HG02759 (cell line): Measurements from ENCODE around the gene PHF23.

Source experiments
- ATAC-seq: cut with Tn5 transposase; IDR thresholded peaks from one replicate; pipeline ENCODE4 v1.9.1; 2021; ENCODE audit warnings: mild to moderate bottlenecking, moderate library complexity; ENCODE audit not compliant: unreplicated experiment

Gene PHF23

GRCh38 chr17:7238420-7239090 is 702 bp downstream of the PHF23 start:
- ATAC-seq: no peak

DNA sequence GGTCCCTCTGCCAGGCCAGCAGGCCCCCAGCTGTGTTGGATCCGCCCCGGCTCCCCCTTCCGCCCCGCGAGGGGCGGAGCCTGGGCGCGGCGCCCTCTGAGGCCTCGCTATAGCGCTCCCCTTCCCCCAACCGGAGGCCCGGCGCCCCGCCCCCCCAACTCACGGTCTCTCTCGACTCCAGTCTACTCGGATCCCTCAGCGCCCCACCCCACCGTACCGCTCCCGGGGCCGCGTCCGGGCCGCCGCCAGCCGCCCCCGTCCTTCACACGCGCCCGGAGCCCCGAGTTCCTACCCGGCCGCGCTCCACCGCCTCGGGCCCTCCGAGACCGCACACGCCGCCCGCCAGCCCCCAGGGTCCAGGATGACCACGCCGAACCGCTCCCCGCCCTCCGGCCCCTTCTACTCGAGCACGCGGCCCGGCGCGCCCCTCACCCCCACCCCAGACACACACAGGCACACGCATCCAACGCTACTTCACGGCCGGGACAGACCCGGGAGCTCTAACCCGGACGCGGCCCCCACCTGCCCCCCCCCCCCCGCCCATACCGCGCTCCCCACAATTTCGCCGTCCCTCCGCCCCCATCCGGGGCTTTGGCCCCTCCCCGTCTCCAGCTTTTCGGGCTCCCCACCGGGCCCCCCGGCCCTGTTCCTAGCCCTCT is 1.4 kb downstream of the PHF23 start:
- ATAC-seq: no peak

GRCh38 chr17:7237266-7237760 is 1.9 kb downstream of the PHF23 start:
- ATAC-seq: no peak

DNA sequence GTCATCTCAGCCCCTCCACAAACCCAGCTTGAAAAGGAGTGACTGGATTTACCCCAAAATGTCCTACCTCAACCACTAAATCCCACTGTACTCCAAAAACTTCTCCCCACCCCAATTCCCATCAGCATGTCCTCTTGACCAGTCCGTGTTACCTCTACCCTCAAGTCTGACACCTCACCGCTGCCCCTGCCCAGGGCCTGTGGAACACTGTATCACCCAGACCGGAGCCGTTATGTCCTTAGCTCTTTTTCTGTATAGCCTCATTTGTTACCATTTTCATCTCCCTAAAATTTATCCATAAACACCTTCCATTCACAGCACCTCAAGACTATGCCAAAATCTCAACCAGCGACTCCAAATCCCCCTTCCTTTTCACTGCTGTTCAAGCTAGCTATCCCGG is 2.4 kb downstream of the PHF23 start:
- no peak for ATAC-seq

DNA sequence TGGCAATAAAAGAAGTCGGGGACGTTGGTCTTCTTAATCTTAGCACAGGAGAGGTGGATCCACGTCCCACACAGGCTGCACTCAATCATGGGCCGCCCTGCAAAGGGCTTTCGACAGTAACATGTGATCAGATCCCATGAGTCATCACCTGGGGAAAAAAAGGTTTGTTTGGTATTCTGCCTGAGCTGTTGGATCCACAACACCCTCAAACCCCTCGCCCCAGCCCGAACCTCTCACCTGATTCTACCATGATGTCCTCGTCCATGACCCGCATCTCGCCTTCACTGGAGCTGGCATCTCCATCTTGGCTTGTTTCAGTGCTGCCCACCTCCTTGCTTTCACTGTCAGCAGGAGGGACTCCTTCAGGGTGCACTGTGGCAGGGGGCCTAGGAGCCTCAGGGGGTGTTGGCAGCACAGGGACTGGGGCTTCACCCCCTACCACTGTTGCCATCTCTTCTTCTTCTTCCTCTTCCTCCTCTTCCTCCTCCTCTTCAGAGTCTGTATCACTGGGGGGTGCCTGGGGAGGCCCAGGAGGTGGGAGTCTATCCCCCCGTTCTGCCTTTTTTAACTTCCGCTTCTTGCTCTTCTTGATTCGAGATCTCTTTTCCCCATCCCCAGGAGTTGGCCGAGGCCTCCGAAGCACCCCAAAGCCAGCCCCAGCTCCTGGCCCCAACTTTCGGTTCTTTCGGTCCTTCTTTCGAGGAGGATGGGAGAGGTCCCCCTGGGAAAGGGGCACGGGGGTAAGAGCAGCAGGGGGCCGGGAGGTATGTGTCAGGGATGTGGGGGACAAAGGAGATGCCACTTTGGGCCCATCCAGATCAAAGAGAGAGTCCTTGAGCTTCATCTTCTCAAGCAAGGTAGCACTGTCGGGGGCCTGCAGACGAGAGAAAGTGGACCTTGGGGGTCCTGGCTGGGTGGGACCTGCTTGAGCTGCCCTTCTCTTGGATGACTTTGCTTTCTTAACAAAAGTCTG is 3.3 kb downstream of the PHF23 start:
- ATAC-seq: no peak

GRCh38 chr17:7234083-7234951 is 4.9 kb downstream of the PHF23 start, which contains the start of gene DVL2:
Gene DVL2, minus strand, starts transcription at chr17:7234517. Its CDS starts 255 bp downstream, at chr17:7234262.
- peak; percentile 65 for ATAC-seq

DNA sequence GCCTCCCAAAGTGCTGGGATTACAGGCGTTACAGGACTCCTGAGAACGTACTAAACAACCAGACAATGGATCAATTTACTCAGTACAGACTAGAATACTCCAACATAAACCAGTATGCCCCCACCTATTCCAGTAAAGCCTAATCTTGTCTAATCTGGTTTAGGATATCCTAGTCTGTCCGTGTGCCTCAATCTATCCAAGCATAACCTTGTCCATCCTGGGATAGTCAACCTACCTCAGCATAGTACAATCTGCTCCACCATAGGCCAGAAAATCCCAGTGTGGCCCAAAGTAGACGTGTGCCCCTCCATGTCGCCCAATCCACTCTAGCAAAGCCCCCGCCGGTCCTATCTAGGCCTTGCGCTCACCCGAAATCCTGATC is 5.6 kb downstream of the PHF23 start:
- no peak for ATAC-seq

DNA sequence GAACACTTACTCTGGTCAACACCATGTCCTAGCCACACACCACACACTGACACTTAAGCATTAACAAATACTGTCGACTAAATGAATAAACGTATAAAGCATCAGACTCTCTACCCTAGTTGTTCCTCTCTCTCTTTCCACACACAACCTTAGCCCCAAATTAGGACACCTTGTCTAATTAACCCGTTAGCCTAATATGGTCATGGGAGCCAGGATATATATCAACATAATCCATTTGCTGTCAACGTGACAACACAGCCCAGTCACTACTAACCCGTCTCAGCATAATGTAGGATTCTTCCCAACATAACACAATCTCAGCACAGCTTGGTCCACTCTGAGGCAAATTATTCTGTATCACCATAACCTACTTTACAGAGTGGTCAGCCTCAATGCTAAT is 7.1 kb downstream of the PHF23 start:
- no peak for ATAC-seq

- no peak for ATAC-seq
These were observed 9.8 kb downstream of the PHF23 start for GRCh38 chr17:7229504-7229903.

GRCh38 chr17:7228920-7229319 is 10.3 kb downstream of the PHF23 start:
- ATAC-seq: no peak

DNA sequence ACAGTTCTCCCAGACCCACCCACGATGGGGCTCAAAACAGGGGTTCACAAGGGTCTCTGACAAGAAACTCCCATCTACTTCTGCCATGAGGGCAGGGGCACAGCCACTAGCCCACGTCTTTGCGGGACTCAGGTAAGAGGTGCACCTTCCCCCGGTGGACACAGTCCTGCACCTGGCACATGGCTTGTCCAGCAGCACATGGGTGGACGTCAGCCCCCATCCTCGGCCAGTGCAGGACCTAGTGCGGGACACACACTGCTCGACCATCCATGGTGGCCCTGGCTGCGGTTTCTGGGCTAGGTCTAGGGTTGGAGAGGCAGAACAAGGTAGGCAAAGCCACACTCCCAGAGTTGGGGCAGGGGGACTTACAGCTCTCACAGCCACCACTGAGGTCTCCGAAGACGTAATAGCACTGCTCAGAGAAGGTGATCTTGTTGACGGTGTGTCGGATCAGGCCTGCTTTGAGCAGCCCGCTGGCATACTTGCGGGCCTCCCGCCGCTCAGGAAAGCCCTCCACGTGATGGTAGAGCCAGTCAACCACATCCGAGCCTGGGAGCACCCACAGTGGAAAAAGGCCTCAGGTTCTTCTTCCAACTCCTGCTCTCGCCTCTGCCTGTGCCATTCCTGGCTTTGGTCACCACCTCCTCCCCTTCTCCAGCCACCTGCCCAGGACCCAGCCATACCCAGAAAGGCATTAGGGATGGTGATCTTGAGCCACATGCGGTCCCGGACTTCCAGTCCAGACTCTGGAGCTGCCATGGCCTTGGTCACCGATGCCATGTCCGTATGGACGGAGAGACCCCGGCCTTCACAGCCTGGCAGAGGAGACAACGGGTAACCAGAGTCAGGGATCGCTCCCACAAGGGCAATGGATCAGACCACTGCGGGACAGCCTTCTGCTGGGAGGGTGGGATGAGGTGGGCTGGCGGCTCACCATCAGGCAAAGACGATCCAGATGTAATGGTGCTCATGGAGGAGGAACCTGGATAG is 12.2 kb downstream of the PHF23 start:
- ATAC-seq: no peak

- no peak for ATAC-seq
These were observed 13.4 kb downstream of the PHF23 start for GRCh38 chr17:7225711-7226331.

DNA sequence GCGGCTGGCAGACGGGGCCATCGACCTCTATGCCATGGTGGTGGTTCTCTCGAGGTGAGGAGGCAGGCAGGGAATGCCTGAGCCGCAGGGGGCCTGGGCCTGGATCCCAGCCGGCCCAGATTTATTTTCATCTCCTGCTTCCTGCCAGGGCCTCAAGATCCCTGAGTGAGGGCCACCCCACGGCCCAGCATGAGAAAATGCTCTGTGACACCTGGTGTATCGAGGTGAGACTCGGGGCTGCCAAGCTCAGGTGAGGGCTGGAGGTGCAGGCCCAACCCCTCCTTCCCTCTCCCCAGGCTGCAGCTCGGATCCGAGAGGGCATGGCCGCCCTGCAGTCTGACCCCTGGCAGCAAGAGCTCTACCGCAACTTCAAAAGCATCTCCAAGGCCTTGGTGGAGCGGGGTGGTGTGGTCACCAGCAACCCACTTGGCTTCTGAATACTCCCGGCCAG is 14.6 kb downstream of the PHF23 start:
- no peak for ATAC-seq

GRCh38 chr17:7224110-7224509 is 15.1 kb downstream of the PHF23 start:
- no peak for ATAC-seq

- ATAC-seq: no peak
These were observed 15.9 kb downstream of the PHF23 start for GRCh38 chr17:7223375-7223774.

- no peak for ATAC-seq
These were observed 16.3 kb downstream of the PHF23 start for GRCh38 chr17:7222972-7223292.

- no peak for ATAC-seq
These were observed 16.9 kb downstream of the PHF23 start for GRCh38 chr17:7222093-7222971.
